Endodermal cell (in vitro differentiated cells): ENCODE results near the gene CDC45. TPM values are rescaled to one million over a fixed set of nuclear protein-coding genes. Genes with fewer than 3 reads are reported as not detected.

Experiments
- DNase-seq: peaks from one replicate; pipeline ENCODE4 v3.0.0-alpha.2; 2017
- H3K27ac ChIP-seq: 2 replicates; pipeline ENCODE4 v1.5.1; 2013; ENCODE audit warnings: mild to moderate bottlenecking, low read depth, low read length, moderate library complexity
- H3K27me3 ChIP-seq: 2 replicates; pipeline ENCODE4 v1.6.1; 2013; ENCODE audit warnings: mild to moderate bottlenecking, low read length, moderate library complexity; ENCODE audit not compliant: insufficient read depth, control insufficient read depth, poor library complexity, severe bottlenecking
- H3K36me3 ChIP-seq: 2 replicates; pipeline ENCODE4 v1.7.0; 2013; ENCODE audit warnings: mild to moderate bottlenecking, low read length, moderate library complexity; ENCODE audit not compliant: control insufficient read depth, insufficient read depth
- H3K4me1 ChIP-seq: one replicate; pipeline ENCODE4 v1.7.0; 2013; ENCODE audit warnings: low read length; ENCODE audit not compliant: control insufficient read depth, insufficient read depth
- H3K4me3 ChIP-seq: 2 replicates; pipeline ENCODE4 v1.5.1; 2013; ENCODE audit warnings: mild to moderate bottlenecking, low read length, moderate library complexity
- H3K9ac ChIP-seq: 2 replicates; pipeline ENCODE4 v1.6.1; 2013; ENCODE audit warnings: mild to moderate bottlenecking, low read length, moderate library complexity; ENCODE audit not compliant: poor library complexity, severe bottlenecking; ENCODE audit errors: extremely low read depth
- H3K9me3 ChIP-seq: 2 replicates; pipeline ENCODE4 v1.6.1; 2013; ENCODE audit warnings: mild to moderate bottlenecking, low read length, moderate library complexity; ENCODE audit not compliant: control insufficient read depth
- H3K27ac Mint-ChIP-seq: 2 replicates; pipeline ENCODE4 v1.8.0; 2020; ENCODE audit warnings: mixed read lengths
- H3K27me3 Mint-ChIP-seq: 2 replicates; pipeline ENCODE4 v1.8.0; 2021; ENCODE audit warnings: mild to moderate bottlenecking, mixed read lengths; ENCODE audit not compliant: insufficient read depth
- H3K36me3 Mint-ChIP-seq: 2 replicates; pipeline ENCODE4 v1.8.0; 2020; ENCODE audit warnings: low read depth, mixed read lengths
- H3K4me1 Mint-ChIP-seq: 2 replicates; pipeline ENCODE4 v1.8.0; 2020; ENCODE audit warnings: mixed read lengths
- H3K4me3 Mint-ChIP-seq: 2 replicates; pipeline ENCODE4 v1.8.0; 2020; ENCODE audit warnings: mild to moderate bottlenecking, moderate library complexity, mixed read lengths
- H3K9me3 Mint-ChIP-seq: 2 replicates; pipeline ENCODE4 v1.8.0; 2020; ENCODE audit warnings: mild to moderate bottlenecking, mixed read lengths
- WGBS, 2 experiments: methylation state at CpG; one replicate each; pipeline versions ENCODE4 v1.1.5 to v1.1.7; 2013; ENCODE audit warnings: missing lambda C conversion rate in 2 of 2, mixed read lengths in 1 of 2; ENCODE audit not compliant: insufficient coverage in 1 of 2, insufficient read length in 1 of 2; 5-methylcytosine and 5-hydroxymethylcytosine counted together
- total RNA-seq, 2 donors: library from RNA; stranded (reverse); fragmentation: NEBNext Ultra II Directional in 1 of 2; extraction: Animal tissue kit (Norgen Biotek cat#: 25700) in 1 of 2; gene quantifications; 2 replicates in 1 of 2; 3 replicates in 1 of 2; pipeline ENCODE4 v1.2.1, GENCODE V29; 2021
- TF ChIP-seq, protein P1 (sequence below): fragments of 200-600 bp; sonication (generic); conservative IDR thresholded peaks from 2 replicates; pipeline ENCODE4 v1.5.0; 2021; ENCODE audit warnings: antibody characterized with exemption, mild to moderate bottlenecking

Gene CDC45
- total RNA-seq, 2 donors from 2014 or later, result 30.3 to 31.2 TPM

DNA sequence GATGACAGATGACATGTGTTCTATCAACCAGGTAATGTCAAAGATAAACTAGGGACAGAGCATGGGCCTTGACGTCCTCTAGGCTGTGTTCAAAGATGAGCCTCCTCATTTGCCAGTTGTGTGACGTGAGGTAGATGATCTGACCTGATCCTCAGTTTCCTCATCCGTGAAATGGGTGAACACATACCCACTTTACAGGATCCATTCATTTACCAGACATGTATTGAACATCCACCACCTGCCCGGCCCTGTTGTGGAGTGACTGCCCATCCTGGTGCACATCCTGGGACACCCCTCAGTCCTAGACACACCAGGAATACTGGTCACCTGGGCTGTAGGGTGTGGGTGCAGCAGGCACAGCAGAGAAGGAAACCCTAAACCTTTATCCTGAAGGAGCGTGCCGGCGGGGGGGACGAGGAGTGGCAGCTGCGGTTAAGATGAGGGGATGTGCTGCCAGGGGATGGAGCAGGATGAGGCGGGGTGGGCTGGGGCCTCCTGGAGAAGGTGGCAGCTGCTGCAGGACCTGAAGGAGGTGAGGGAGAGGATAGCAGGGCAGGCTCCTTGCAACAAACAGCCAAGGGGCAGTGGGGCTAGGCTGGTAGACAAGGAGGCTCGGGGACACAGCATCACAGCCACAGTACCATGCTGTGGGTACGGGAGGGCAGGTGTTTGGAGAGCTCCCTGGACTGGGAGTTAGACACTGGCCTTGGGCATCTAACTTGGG, 36.1 kb downstream of the CDC45 start:
- no peak overlapping the region for H3K9ac ChIP-seq
- peaks cover 30% of the 10 kb centered on the region for H3K36me3 ChIP-seq
- Mint-ChIP-seq H3K36me3 (peaks cover 36% of the 10 kb centered on the region), H3K9me3 (no peaks in the 10 kb centered on the region), H3K4me3 (no peak overlapping the region), H3K4me1 (no peaks in the 10 kb centered on the region), H3K27ac (no peak overlapping the region), H3K27me3 (no peaks in the 10 kb centered on the region)
- no peak overlapping the region for H3K4me3 ChIP-seq
- H3K27me3 ChIP-seq, result no peaks in the 10 kb centered on the region
- H3K9me3 ChIP-seq, result no peaks in the 10 kb centered on the region
- TF ChIP-seq, protein P1, sequence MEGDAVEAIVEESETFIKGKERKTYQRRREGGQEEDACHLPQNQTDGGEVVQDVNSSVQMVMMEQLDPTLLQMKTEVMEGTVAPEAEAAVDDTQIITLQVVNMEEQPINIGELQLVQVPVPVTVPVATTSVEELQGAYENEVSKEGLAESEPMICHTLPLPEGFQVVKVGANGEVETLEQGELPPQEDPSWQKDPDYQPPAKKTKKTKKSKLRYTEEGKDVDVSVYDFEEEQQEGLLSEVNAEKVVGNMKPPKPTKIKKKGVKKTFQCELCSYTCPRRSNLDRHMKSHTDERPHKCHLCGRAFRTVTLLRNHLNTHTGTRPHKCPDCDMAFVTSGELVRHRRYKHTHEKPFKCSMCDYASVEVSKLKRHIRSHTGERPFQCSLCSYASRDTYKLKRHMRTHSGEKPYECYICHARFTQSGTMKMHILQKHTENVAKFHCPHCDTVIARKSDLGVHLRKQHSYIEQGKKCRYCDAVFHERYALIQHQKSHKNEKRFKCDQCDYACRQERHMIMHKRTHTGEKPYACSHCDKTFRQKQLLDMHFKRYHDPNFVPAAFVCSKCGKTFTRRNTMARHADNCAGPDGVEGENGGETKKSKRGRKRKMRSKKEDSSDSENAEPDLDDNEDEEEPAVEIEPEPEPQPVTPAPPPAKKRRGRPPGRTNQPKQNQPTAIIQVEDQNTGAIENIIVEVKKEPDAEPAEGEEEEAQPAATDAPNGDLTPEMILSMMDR, result no peak
- no peaks in the 10 kb centered on the region for H3K4me1 ChIP-seq
- DNase-seq, result peak; percentile 29
- H3K27ac ChIP-seq, result peak overlapping the region; percentile 87
- WGBS, 2 experiments, result 93 to 99% methylated on average over 7 to 12 of the region's 12 CpGs

DNA sequence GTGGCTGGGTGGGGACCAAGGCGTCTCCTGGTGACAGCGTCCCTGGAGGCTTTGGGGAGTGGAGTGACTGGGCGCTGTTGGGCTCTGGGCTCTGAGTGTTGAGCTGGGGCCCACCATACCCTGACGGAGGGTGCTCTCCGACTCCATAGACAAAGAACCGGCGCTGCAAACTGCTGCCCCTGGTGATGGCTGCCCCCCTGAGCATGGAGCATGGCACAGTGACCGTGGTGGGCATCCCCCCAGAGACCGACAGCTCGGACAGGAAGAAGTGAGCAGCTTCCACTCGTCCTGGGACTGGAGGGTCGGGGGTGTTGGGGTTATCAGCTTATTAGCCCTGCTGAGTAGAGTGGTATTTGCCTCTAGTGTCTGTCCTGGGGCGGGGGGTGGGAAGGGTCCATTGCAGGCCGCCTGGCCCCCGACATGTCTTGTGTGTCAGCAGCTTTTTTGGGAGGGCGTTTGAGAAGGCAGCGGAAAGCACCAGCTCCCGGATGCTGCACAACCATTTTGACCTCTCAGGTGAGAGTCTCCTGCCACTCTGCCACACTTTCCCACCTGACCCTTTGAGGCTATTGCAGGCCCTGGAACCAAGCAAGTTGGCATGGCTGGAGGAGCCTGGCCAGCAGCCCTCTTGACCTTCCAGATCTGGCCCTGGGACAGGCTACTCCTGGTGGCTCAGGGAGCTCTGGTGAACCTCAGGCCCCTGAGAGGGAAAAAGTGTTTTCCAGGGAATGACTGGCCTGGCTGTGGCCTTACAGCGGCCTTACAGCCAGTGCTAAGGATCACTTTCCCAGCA, 36.9 kb downstream of the CDC45 start:
- Histone ChIP-seq H3K4me3 (no peak overlapping the region), H3K27me3 (peaks cover 5% of the 10 kb centered on the region), H3K9ac (no peak overlapping the region), H3K36me3 (peaks cover 25% of the 10 kb centered on the region), H3K4me1 (no peaks in the 10 kb centered on the region), H3K27ac (no peak overlapping the region), H3K9me3 (no peaks in the 10 kb centered on the region)
- no peak overlapping the region for H3K4me3 Mint-ChIP-seq
- peaks cover 31% of the 10 kb centered on the region for H3K36me3 Mint-ChIP-seq
- peak; percentile 24 for DNase-seq
- no peaks in the 10 kb centered on the region for H3K9me3 Mint-ChIP-seq
- no peaks in the 10 kb centered on the region for H3K27me3 Mint-ChIP-seq
- H3K27ac Mint-ChIP-seq, result no peak overlapping the region
- 92 to 97% methylated on average over 13 to 19 of the region's 19 CpGs for WGBS, 2 experiments
- H3K4me1 Mint-ChIP-seq, result no peaks in the 10 kb centered on the region
- TF ChIP-seq, protein P1, result no peak

DNA sequence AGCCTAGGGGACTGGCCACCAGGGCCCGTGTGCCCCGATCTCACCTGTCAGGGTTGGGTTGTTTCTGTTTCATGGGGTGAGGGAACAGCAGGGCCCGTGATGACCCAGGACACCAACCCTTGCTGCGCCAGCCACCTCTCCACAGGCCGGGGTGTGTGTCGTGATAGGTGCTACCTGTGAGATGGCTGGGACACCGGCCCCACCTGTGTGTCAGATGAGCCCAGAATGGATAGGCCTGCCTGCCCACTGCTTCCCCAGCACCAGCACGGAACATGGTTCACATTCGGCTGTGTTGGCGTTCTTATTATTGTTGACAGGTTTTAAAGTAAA, 37.4 kb downstream of the CDC45 start:
- Histone ChIP-seq H3K27me3 (peaks cover 11% of the 10 kb centered on the region), H3K9ac (no peak overlapping the region), H3K4me3 (no peak overlapping the region), H3K9me3 (no peaks in the 10 kb centered on the region), H3K4me1 (no peaks in the 10 kb centered on the region), H3K27ac (no peak overlapping the region), H3K36me3 (peaks cover 24% of the 10 kb centered on the region)
- no peaks in the 10 kb centered on the region for H3K4me1 Mint-ChIP-seq
- H3K9me3 Mint-ChIP-seq, result no peaks in the 10 kb centered on the region
- peak overlapping the region; percentile 21 for H3K27ac Mint-ChIP-seq
- H3K36me3 Mint-ChIP-seq, result peaks cover 30% of the 10 kb centered on the region
- peak; percentile 35 for DNase-seq
- WGBS, 2 experiments, result 96 to 100% methylated on average over 7 to 10 of the region's 10 CpGs
- TF ChIP-seq, protein P1, result no peak
- H3K27me3 Mint-ChIP-seq, result peaks cover 4% of the 10 kb centered on the region
- no peak overlapping the region for H3K4me3 Mint-ChIP-seq
